OCI-LY7 (cell line): ENCODE data around the gene TTC31. TPM values are rescaled to one million over a fixed set of nuclear protein-coding genes. Genes with fewer than 3 reads are reported as not detected.

Experiments
- BruUV-seq: library from RNA; stranded (reverse); fragments of 400-500 nt; replicated peaks from 2 replicates; lab custom pipeline; 2021; lab: Mats Ljungman, UMichigan
- CTCF ChIA-PET: fragments of 300-600 bp; sonication (Branson Sonifier 250); formaldehyde crosslinking; loops from one replicate; lab custom pipeline; 2022; ENCODE audit warnings: antibody characterized with exemption; ENCODE audit not compliant: unreplicated experiment; lab: Charles Lee
- POLR2A ChIA-PET: fragments of 300-600 bp; sonication (Branson Sonifier 250); formaldehyde crosslinking; loops from one replicate; lab custom pipeline; 2022; ENCODE audit warnings: antibody characterized with exemption; lab: Charles Lee
- DNase-seq: peaks from one replicate; pipeline ENCODE4 v3.0.0-alpha.2; 2015; ENCODE audit warnings: low spot score
- H2AFZ ChIP-seq: fragments of 200-600 bp; sonication (generic), shearing (Covaris generic); 2 replicates; pipeline ENCODE4 v1.6.1; 2014; ENCODE audit warnings: mild to moderate bottlenecking, antibody characterized with exemption, low read length, moderate library complexity
- H3K27ac ChIP-seq: fragments of 200-600 bp; sonication (generic); 2 replicates; pipeline ENCODE4 v1.5.1; 2014; ENCODE audit warnings: mixed run types, low read depth, mild to moderate bottlenecking, moderate library complexity, low read length, inconsistent platforms; ENCODE audit not compliant: poor library complexity, severe bottlenecking
- H3K36me3 ChIP-seq: fragments of 200-600 bp; sonication (generic); 2 replicates; pipeline ENCODE4 v1.6.1; 2014; ENCODE audit warnings: mild to moderate bottlenecking, antibody characterized with exemption, low read length, moderate library complexity, mixed read lengths; ENCODE audit not compliant: insufficient read depth
- H3K4me1 ChIP-seq: fragments of 200-600 bp; sonication (generic); 2 replicates; pipeline ENCODE4 v1.5.1; 2014; ENCODE audit warnings: mild to moderate bottlenecking, low read length; ENCODE audit not compliant: insufficient read depth, poor library complexity, severe bottlenecking
- H3K4me2 ChIP-seq: fragments of 200-600 bp; sonication (generic); 2 replicates; pipeline ENCODE4 v1.6.1; 2014; ENCODE audit warnings: mild to moderate bottlenecking, low read length
- H3K4me3 ChIP-seq: fragments of 200-600 bp; sonication (generic); 2 replicates; pipeline ENCODE4 v1.5.1; 2014; ENCODE audit warnings: mild to moderate bottlenecking, low read depth, low read length; ENCODE audit not compliant: poor library complexity, severe bottlenecking
- H3K79me2 ChIP-seq: fragments of 200-600 bp; sonication (generic); 2 replicates; pipeline ENCODE4 v1.6.1; 2016; ENCODE audit warnings: low read depth, mild to moderate bottlenecking, low read length, moderate library complexity, mixed read lengths; ENCODE audit not compliant: insufficient read depth
- H3K9me2 ChIP-seq: fragments of 200-600 bp; sonication (generic); 2 replicates; pipeline ENCODE4 v1.6.1; 2016; ENCODE audit warnings: mild to moderate bottlenecking, low read length, mixed read lengths; ENCODE audit not compliant: insufficient read depth
- H3K9me3 ChIP-seq: fragments of 200-600 bp; sonication (generic); 2 replicates; pipeline ENCODE4 v1.6.1; 2014; ENCODE audit warnings: mild to moderate bottlenecking, mixed run types, low read length, mixed read lengths
- H4K20me1 ChIP-seq: fragments of 200-600 bp; sonication (generic); 2 replicates; pipeline ENCODE4 v1.6.1; 2014; ENCODE audit warnings: mild to moderate bottlenecking, antibody characterized with exemption, low read length, moderate library complexity, mixed read lengths; ENCODE audit not compliant: insufficient read depth
- EZH2phosphoT487 ChIP-seq: fragments of 200-600 bp; sonication (generic); IDR thresholded peaks from 2 replicates; pipeline ENCODE4 v1.6.1; 2018; ENCODE audit warnings: low read depth, borderline replicate concordance, mild to moderate bottlenecking, mixed run types, antibody characterized with exemption, low read length, moderate library complexity, mixed read lengths
- intact Hi-C: fragments of 100-400 bp; cut with micrococcal nuclease; formaldehyde crosslinking; loops from one replicate; pipeline ENCODE4 v1.10.0; 2022; ENCODE audit not compliant: unreplicated experiment
- total RNA-seq, 2 experiments: library from RNA; depleted of rRNA in 1 of 2; stranded (reverse); fragments of >200 nt in 1 of 2; shearing (Covaris generic) in 1 of 2; gene quantifications; 2 replicates each; pipeline ENCODE4 v1.2.3, GENCODE V29; 2014 to 2022
- TF ChIP-seq, protein P1 (sequence below): fragments of 200-600 bp; sonication (generic); conservative IDR thresholded peaks from 2 replicates; pipeline ENCODE4 v1.5.1; 2014; ENCODE audit warnings: mild to moderate bottlenecking, antibody characterized with exemption, low read length, moderate library complexity, mixed read lengths

Gene TTC31
- total RNA-seq, 2 experiments from 2014 or later, result 31.5 to 34.6 TPM

DNA sequence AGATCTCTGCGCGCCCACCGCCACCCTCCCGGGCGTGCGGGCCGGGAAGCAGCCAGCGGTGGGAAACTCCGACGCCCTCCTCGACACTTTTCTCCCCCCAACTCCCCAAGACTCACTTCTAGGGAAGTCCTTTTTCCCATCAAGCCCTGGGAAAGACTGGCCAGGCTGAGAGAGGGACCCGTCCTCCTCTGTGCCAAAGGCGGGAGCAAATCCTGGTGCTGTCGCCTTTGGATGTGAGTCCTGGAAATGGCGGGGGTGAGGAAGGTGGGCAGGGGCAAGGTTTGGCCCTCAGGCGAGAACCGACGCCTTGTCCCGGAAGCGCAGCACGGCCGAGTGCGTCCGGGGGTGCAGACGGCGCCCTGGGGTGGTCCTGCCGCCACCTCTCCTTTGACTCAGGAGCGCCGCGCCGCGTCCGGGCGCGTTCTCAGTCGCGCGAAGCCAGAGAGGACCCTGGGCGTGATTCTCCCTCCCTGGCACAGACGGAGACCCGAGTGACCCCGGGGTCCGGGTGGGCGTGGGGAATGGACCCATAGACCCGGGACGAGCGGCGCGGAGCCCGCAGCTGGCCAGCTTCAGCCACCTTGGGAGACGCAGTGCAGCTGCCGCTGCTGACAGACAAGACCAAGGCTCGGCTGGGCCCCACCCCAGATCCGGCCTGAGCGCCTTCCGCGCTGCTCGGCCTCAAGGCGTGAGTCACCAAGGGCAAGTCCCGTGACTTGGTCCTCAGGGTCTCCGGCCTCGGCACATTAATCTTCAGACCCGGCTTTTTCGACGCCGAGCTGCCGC lies 20.0 kb downstream of the TTC31 start:
- Histone ChIP-seq H3K4me2 (peak overlapping the region; percentile 45; the same call in 1 of the 2 replicates), H3K36me3 (peaks cover 15% of the 10 kb centered on the region), H3K9me2 (no peaks in the 10 kb centered on the region), H3K4me3 (no peak overlapping the region), H3K79me2 (peaks cover 5% of the 10 kb centered on the region; the same call in 1 of the 2 replicates), H2AFZ (no peak overlapping the region), H3K27ac (no peak overlapping the region), H3K9me3 (no peaks in the 10 kb centered on the region), H3K4me1 (peaks cover 23% of the 10 kb centered on the region), H4K20me1 (no peaks in the 10 kb centered on the region)
- no peak for TF ChIP-seq EZH2phosphoT487
- TF ChIP-seq, protein P1, sequence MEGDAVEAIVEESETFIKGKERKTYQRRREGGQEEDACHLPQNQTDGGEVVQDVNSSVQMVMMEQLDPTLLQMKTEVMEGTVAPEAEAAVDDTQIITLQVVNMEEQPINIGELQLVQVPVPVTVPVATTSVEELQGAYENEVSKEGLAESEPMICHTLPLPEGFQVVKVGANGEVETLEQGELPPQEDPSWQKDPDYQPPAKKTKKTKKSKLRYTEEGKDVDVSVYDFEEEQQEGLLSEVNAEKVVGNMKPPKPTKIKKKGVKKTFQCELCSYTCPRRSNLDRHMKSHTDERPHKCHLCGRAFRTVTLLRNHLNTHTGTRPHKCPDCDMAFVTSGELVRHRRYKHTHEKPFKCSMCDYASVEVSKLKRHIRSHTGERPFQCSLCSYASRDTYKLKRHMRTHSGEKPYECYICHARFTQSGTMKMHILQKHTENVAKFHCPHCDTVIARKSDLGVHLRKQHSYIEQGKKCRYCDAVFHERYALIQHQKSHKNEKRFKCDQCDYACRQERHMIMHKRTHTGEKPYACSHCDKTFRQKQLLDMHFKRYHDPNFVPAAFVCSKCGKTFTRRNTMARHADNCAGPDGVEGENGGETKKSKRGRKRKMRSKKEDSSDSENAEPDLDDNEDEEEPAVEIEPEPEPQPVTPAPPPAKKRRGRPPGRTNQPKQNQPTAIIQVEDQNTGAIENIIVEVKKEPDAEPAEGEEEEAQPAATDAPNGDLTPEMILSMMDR, result peak; percentile 41; the same call in 1 of the 2 replicates
- intact Hi-C loops, result no loop called here
- BruUV-seq, result no TSS peak
- no peak for DNase-seq
- CTCF ChIA-PET, result interaction anchor here (0.5 kb wide), 1 partner anchor 456 kb away, joined by 7 read pairs; the partner anchor contains the start of gene POLE4
- POLR2A ChIA-PET, result no interaction called here

DNA sequence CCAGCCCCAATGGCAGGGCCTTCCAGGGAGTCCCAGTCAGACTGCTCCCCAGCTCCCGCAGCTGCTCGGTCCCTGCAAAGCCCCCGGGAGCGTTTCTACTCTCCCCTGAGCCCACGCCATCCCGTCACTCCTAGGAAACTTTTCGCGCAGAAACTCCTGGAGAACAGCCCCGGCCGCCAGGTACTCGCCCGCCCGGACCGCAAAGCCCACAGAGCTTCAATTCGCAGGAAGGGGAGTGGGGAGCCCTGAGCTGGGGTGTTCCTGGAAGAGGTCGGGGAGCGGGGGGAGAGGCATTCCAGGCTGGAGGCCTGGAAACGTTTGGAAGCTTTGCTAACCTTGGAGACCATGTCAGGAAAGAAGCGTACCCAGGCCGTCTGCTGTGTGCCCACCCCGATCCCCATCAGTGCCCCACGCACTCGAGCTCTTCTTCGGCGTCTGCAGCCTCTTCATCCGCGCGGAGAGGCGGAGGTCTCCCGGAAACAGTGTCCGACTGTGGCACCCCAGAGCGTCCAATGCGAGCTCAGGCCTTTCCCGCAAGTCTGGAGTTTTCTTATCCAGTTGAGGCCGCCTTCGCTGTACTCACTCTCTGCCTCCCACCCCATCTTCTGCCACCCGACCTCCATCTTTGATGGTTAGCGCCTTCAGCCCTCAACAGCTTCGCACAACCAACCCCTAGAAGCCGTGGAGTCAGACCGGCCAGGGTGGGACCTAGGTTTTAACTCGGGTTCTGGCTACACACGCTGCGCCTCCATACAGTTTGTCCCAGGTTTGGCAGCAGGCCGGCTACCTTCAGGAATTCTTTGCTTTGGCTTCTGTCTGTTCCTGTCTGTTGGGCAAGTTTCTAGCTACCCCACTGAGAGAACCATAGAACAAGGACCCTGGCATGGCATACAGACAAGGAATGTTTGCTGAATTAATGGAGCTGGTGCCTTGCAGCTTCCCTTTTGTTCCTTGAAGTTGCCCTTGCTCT lies 20.9 kb downstream of the TTC31 start:
- no peak overlapping the region for H3K4me3 ChIP-seq
- intact Hi-C loops, result no loop called here
- no peaks in the 10 kb centered on the region for H3K9me2 ChIP-seq
- H3K9me3 ChIP-seq, result no peaks in the 10 kb centered on the region
- TF ChIP-seq, protein P1, result no peak
- TF ChIP-seq EZH2phosphoT487, result no peak
- CTCF ChIA-PET, result interaction anchor here (0.5 to 1.0 kb wide), 3 partner anchors 27 to 455 kb away, joined by 3 to 7 read pairs (median 3); partner anchors contain the start of gene POLE4
- H3K4me1 ChIP-seq, result peaks cover 27% of the 10 kb centered on the region
- H4K20me1 ChIP-seq, result no peaks in the 10 kb centered on the region
- no peak overlapping the region for H2AFZ ChIP-seq
- no peak overlapping the region for H3K27ac ChIP-seq
- peaks cover 5% of the 10 kb centered on the region; the same call in 1 of the 2 replicates for H3K79me2 ChIP-seq
- peak overlapping the region; percentile 45; the same call in 1 of the 2 replicates for H3K4me2 ChIP-seq
- no peak for DNase-seq
- peaks cover 15% of the 10 kb centered on the region for H3K36me3 ChIP-seq
- no TSS peak for BruUV-seq
- POLR2A ChIA-PET, result no interaction called here
